Effector memory CD8-positive, alpha-beta T cell (primary cell): Measurements from ENCODE around the gene ZNF276.
"Not testable (repeated sequence)": the region's sequence is repeated elsewhere in the genome, so short reads cannot be mapped to it uniquely, and the experiment has no call there.

Experiments
- ATAC-seq: fragments of 150-1000 bp; cut with Tn5 transposase; replicated peaks from 2 replicates; pipeline ENCODE4 v1.10.0; 2021; ENCODE audit warnings: mild to moderate bottlenecking, moderate library complexity
- DNase-seq, 3 experiments: peaks; one replicate each; pipeline ENCODE4 v3.0.0; 2021
- H3K27ac Mint-ChIP-seq, 2 donors: one replicate each; pipeline ENCODE4 v1.8.0; 2022; ENCODE audit warnings: mild to moderate bottlenecking in 2 of 2, mixed read lengths in 2 of 2, moderate library complexity in 2 of 2
- H3K27me3 Mint-ChIP-seq, 2 donors: one replicate each; pipeline ENCODE4 v1.8.0; 2022; ENCODE audit warnings: mixed read lengths in 2 of 2
- H3K36me3 Mint-ChIP-seq: one replicate; pipeline ENCODE4 v1.8.0; 2022; ENCODE audit warnings: mild to moderate bottlenecking, moderate library complexity, mixed read lengths; ENCODE audit not compliant: insufficient read depth
- H3K4me1 Mint-ChIP-seq, 2 donors: one replicate each; pipeline ENCODE4 v1.8.0; 2022; ENCODE audit warnings: low read depth in 2 of 2, mixed read lengths in 2 of 2
- H3K4me3 Mint-ChIP-seq, 2 donors: one replicate each; pipeline ENCODE4 v1.8.0; 2022; ENCODE audit warnings: mild to moderate bottlenecking in 2 of 2, mixed read lengths in 2 of 2, moderate library complexity in 2 of 2
- H3K9me3 Mint-ChIP-seq, 2 donors: one replicate each; pipeline ENCODE4 v1.8.0; 2022; ENCODE audit warnings: mixed read lengths in 2 of 2
- total RNA-seq, 9 experiments: gene quantifications; one replicate each; lab custom pipeline; 2026; lab: John Stamatoyannopoulos, UW

ZNF276 gene, protein sequence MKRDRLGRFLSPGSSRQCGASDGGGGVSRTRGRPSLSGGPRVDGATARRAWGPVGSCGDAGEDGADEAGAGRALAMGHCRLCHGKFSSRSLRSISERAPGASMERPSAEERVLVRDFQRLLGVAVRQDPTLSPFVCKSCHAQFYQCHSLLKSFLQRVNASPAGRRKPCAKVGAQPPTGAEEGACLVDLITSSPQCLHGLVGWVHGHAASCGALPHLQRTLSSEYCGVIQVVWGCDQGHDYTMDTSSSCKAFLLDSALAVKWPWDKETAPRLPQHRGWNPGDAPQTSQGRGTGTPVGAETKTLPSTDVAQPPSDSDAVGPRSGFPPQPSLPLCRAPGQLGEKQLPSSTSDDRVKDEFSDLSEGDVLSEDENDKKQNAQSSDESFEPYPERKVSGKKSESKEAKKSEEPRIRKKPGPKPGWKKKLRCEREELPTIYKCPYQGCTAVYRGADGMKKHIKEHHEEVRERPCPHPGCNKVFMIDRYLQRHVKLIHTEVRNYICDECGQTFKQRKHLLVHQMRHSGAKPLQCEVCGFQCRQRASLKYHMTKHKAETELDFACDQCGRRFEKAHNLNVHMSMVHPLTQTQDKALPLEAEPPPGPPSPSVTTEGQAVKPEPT
- total RNA-seq: 75.1 to 418 (median 224) reads per million in 9 experiments

DNA sequence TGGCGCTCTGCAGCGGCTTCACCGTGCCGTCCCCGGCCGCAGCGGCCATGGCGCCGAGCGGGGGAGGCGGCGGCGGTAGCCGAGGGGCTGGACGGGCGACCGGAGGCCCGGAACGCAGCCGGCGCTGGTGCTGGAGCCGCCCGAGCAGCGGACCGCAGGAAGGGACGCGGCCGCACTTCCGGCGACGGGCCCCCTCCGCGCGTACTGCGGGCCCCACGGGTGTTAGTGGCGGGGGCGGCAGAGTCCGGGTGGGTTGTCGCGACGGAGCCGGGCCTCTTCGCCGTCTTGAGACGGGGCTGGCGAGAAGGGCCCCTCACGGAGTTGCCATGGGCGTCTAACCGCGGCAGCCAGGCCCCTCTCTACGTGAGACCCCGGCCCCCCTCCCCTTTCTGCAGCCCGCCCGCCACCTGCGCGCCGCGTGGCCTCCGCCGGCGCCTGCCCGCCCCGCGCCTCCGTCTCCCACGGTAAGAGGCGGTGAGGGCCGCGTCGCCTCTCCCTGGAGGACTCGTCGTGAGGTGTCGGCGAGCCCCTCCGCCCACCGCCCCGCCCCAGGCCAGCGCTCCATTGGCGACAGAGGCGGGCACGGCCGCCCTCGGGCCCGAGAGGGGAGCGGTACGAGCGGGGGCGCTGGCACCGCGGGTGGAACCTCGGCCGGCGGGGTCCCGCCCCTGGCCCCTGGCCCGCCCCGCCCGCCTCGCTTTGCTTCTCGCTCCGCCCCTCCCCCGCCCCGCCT is at the start of gene ZNF276, which contains the start of gene VPS9D1:
Gene ZNF276 (plus strand): TSS at position 725 of the 733 bp plus-strand sequence. CDS start 104 bp downstream, outside the sequence.
Gene VPS9D1 (minus strand): TSS at position 86 of the 733 bp plus-strand sequence. CDS start 37 bp downstream, at position 49.
- H3K36me3 Mint-ChIP-seq: peaks cover 68% of the 10 kb centered on the region
- peak; percentile 76 to 78 (median 78) for DNase-seq

DNA sequence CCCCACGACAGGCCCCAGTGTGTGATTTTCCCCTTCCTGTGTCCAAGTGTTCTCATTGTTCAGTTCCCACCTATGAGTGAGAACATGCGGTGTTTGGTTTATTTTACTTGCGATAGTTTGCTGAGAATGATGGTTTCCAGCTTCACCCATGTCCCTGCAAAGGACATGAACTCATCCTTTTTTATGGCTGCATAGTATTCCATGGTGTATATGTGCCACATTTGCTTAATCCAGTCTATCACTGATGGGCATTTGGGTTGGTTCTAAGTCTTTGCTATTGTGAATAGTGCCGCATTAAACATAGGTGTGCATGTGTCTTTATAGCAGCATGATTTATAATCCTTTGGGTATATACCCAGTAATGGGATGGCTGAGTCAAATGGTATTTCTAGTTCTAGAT is 49.8 kb upstream of the ZNF276 start:
- ATAC-seq, H3K9me3 Mint-ChIP-seq, H3K4me1 Mint-ChIP-seq, H3K36me3 Mint-ChIP-seq, H3K4me3 Mint-ChIP-seq, H3K27ac Mint-ChIP-seq, H3K27me3 Mint-ChIP-seq, DNase-seq: not testable (repeated sequence)

More for the DNA sequence above, at the start of gene ZNF276, which contains the start of gene VPS9D1:
- Mint-ChIP-seq H3K27ac (peak within 1 kb of the TSS; percentile 96 to 98), H3K4me1 (peaks cover 14 to 31% of the 10 kb centered on the region in 2 donors), H3K9me3 (no peaks in the 10 kb centered on the region), H3K4me3 (peak within 1 kb of the TSS; percentile 87 to 93), H3K27me3 (no peaks in the 10 kb centered on the region)
- ATAC-seq: peak; percentile 39

DNA sequence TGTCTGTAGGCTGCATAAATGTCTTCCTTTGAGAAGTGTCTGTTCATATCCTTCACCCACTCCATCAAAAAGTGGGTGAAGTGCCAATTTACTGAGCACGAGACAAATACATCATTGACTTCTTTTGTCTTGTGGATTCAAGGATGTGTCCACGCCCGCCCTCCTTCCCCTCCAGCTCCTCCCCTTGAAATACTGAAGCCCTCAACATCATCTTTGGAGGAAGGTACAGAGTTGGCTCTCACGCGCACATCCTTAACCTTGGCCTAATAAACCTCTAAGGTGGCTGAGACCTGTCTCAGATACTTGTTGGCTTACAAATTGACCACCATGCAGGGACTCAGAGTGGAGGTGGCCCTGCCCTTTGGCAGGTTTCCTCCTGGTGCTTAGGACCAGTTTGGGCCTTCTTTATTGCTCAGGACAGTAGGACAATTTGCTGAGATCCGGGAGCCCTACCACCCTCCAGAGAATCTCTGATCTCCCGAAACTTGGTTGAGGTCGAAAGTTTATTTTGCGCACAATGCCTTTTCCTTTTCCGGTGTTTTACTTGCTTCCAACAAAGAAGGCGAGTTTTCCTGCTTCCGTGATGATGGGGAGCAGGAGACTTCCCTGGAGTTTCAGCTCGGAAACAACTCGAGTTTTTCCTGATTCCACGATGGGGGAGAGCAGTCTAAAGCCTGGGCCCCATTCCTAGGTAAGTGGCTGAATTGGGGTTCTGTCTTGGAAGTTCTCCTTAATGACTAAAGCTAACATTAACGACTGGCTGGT is 49.0 kb upstream of the ZNF276 start:
- H3K4me1 Mint-ChIP-seq: no peaks in the 10 kb centered on the region
- H3K27me3 Mint-ChIP-seq: no peaks in the 10 kb centered on the region
- DNase-seq (no peak), ATAC-seq (no peak)
- no peaks in the 10 kb centered on the region for H3K9me3 Mint-ChIP-seq
- no peaks in the 10 kb centered on the region for H3K36me3 Mint-ChIP-seq
- no peak overlapping the region for H3K27ac Mint-ChIP-seq
- no peak overlapping the region for H3K4me3 Mint-ChIP-seq

DNA sequence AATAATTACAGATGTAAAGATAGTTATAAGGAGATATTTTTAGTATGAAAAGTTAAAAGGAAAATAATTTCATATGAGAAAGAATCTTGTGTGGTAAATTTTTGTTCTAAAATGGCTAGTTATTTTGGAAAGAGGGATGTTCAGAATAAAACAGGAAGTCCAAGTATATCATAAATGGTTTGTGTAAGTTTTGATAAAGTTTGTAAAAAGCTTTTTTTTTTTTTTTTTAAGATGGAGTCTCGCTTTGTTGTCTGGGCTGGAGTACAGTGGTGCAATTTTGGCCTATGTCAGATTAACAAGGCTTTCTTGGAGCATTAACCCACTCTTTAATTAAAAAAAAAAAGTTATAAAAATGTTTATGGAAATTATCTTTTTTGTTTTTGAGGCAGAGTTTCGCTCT is 43.1 kb upstream of the ZNF276 start:
- ATAC-seq: no peak
- H3K9me3 Mint-ChIP-seq: no peaks in the 10 kb centered on the region
- no peaks in the 10 kb centered on the region for H3K36me3 Mint-ChIP-seq
- H3K27me3 Mint-ChIP-seq: no peaks in the 10 kb centered on the region
- no peak overlapping the region for H3K27ac Mint-ChIP-seq
- H3K4me1 Mint-ChIP-seq: no peaks in the 10 kb centered on the region
- DNase-seq: no peak
- H3K4me3 Mint-ChIP-seq: no peak overlapping the region

DNA sequence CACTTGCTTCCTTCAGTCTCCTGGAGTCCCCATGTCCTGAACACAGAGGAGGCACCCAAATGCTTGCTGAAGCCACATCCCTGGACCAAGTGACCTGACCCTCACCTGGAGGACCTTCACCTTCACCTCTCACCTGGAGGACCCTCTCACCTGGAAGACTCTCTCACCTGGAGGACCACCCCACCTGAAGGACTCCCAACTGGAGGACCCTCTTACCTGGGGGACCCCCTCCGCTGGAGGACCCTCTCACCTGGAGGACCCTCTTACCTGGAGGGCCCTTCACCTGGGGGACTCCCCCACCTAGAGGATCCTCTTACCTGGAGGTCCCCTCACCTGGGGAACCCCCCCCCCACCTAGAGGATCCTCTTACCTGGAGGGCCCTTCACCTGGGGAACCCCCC is 35.4 kb upstream of the ZNF276 start:
- Mint-ChIP-seq H3K27me3 (no peaks in the 10 kb centered on the region), H3K4me1 (peaks cover 12 to 16% of the 10 kb centered on the region in 2 donors), H3K9me3 (no peaks in the 10 kb centered on the region), H3K36me3 (peaks cover 15% of the 10 kb centered on the region), H3K27ac (peak overlapping the region in 1 of 2 donors; percentile 95), H3K4me3 (peak overlapping the region; percentile 92)
- no peak for DNase-seq
- no peak for ATAC-seq

DNA sequence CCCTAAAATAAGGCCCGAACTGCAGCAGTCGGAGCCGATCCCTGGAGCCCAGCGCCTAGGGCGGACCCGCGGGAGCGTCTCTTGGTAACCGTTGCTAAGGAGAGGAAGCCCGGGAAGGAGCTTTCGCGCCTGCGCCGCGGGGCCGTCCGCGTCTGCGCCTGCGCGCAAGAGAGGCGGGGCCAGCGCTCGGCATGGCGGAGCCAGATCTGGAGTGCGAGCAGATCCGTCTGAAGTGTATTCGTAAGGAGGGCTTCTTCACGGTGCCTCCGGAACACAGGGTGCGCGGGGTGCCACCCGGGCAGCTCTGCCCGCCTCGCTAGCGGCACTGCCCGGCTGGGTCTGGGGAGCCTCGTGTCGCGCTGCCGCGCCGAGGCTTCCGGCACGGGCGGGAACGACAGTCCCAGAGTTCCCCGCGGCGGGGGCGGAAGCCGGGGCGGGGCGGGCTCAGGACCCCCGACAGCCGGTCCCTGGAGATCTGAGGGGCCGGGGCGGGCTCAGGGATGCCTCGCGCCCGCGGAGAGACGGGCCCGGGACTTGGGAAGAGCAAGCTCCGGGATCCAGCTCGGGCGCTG is 34.7 kb upstream of the ZNF276 start, which contains the start of gene CDK10:
Gene CDK10 (plus strand): TSS at position 170 of the 572 bp plus-strand sequence. CDS start 22 bp downstream, at position 192.
- Mint-ChIP-seq H3K4me1 (peaks cover 12 to 16% of the 10 kb centered on the region in 2 donors), H3K9me3 (no peaks in the 10 kb centered on the region), H3K4me3 (peak within 1 kb of the TSS; percentile 92), H3K27ac (peak within 1 kb of the TSS; percentile 88 to 95), H3K27me3 (no peaks in the 10 kb centered on the region), H3K36me3 (peaks cover 22% of the 10 kb centered on the region)
- ATAC-seq (peak; percentile 86), DNase-seq (peak; percentile 83 to 91 (median 91))

DNA sequence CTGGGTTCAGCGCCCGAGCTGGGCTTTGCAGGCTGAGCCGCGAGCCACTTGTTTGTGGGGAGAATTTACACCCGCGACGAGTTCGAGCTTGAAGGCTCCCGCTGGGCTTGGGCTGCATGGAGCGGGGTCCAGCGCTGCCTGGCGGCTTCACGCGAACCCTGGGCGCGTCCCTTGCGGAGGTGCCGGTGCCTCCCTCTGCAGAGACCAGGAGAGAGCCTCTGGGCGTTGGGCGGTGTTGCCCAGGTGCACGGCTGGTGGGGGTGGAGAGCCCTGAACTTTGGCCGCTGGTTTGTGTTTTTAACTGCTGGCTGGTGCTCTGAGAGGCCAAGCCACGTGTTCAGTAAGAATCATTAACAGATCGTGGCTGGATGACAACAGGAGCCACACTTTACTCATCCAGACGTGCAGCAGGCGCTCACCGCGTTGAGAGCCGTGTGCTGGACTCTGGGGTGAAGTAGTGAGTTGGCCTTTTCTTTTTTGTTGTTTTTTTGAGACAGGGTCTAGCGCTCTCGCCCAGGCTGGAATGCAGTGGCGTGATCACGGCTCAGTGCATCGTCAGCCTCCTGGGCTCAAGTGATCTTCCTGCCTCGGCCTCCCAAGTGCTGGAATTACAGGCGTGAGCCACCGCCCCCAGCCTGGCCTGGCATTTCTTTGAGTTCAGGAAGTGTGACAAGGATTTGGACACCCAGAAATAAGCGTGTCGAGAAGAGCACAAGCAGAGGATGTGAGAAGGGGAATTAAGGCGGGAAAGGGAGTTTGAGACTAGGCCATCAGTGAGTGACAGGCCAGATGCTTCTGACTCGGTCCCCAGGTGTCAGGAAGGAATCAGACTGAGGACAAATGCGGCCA is 34.0 kb upstream of the ZNF276 start:
- Mint-ChIP-seq H3K9me3 (no peaks in the 10 kb centered on the region), H3K27me3 (no peaks in the 10 kb centered on the region), H3K4me1 (peaks cover 12 to 16% of the 10 kb centered on the region in 2 donors), H3K27ac (peak overlapping the region; percentile 88 to 95), H3K36me3 (peaks cover 26% of the 10 kb centered on the region), H3K4me3 (peak overlapping the region; percentile 92)
- ATAC-seq: peak; percentile 53
- DNase-seq: no peak

DNA sequence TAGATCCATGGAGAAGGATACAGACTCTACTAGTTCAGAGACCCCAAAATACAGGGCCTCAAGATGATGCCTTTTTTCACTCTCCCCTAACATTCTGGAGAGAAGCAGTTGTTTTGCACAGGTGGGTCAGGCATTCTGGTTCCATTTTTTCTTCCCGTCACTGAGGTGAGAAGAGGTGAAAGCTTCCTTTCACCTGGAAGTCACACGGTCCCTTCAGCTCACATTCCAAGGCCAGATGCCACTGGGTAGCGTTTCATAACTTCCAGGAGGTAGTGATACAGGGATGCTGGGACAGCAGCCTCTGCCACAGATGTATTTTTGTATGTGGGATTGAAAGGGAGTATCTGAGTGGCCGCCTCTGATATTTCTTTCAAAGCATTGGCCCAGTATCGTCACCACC is 32.9 kb upstream of the ZNF276 start:
- no peaks in the 10 kb centered on the region for H3K9me3 Mint-ChIP-seq
- DNase-seq (no peak), ATAC-seq (no peak)
- peaks cover 12 to 16% of the 10 kb centered on the region in 2 donors for H3K4me1 Mint-ChIP-seq
- peak overlapping the region; percentile 92 for H3K4me3 Mint-ChIP-seq
- no peak overlapping the region for H3K27ac Mint-ChIP-seq
- H3K27me3 Mint-ChIP-seq: no peaks in the 10 kb centered on the region
- peaks cover 36% of the 10 kb centered on the region for H3K36me3 Mint-ChIP-seq

DNA sequence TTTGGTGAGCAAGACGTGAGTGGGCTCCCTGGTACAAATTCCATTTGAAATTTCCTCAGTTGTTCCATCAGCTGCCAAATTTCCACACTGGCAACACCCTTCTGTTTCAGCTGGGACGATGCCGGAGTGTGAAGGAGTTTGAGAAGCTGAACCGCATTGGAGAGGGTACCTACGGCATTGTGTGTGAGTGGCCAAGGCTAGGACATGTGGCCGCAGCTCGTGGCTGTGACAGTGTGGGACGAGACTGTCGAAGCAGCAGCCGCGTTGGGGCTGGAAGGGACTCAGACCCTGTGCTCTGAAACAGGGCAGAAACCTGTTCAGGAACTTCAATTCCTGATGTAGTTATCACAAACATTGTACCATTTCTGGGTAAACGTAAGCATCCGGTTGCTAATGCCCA is 32.2 kb upstream of the ZNF276 start:
- peaks cover 44% of the 10 kb centered on the region for H3K36me3 Mint-ChIP-seq
- H3K4me3 Mint-ChIP-seq: no peak overlapping the region
- no peak overlapping the region for H3K27ac Mint-ChIP-seq
- ATAC-seq (no peak), DNase-seq (no peak)
- no peaks in the 10 kb centered on the region for H3K27me3 Mint-ChIP-seq
- H3K9me3 Mint-ChIP-seq: no peaks in the 10 kb centered on the region
- H3K4me1 Mint-ChIP-seq: peaks cover 12 to 16% of the 10 kb centered on the region in 2 donors

DNA sequence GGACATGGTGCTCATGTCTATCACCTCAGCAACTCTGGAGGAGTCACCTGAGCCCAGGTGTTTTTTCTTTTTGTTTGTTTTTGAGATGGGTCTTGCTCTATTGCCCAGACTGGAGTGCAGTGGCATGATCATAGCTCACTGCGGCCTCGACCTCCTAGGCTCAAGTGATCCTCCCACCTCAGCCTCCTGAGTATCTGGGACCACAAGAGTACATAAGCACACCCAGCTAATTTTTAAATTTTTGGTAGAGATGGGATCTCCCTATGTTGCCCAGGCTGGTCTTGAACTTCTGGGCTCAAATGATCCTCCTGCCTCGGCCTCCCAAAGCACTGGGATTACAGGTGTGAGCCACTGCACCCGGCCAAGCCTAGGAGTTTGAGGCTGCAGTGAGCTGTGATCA is 31.7 kb upstream of the ZNF276 start:
- not testable (repeated sequence) for H3K27me3 Mint-ChIP-seq, H3K4me3 Mint-ChIP-seq, H3K27ac Mint-ChIP-seq, H3K9me3 Mint-ChIP-seq, ATAC-seq, DNase-seq
- Mint-ChIP-seq H3K36me3 (peaks cover 44% of the 10 kb centered on the region), H3K4me1 (peaks cover 12 to 16% of the 10 kb centered on the region in 2 donors)

DNA sequence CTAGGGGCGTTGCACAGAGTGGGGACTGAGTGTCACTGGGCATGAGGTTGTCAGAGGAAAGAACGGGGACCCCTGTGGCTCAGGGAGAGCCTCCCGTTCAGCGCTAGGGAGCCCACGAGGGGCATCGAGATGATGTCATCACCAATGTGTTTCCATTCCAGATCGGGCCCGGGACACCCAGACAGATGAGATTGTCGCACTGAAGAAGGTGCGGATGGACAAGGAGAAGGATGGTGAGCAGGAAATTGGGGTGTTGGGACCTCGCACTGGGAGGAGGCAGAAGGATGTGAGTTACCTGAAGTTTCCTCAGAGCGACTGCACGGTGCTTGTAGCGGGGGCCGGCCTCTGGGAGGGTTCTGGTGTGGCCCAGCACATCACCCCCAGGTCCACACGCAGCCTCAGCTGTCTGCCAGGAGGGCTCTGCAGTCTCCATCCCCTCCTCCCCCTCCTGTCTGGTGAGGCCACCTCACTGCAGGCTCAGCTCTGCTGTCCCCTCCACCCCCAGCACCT is 30.9 kb upstream of the ZNF276 start:
- H3K4me3 Mint-ChIP-seq: no peak overlapping the region
- H3K36me3 Mint-ChIP-seq: peaks cover 51% of the 10 kb centered on the region

More for the DNA sequence above, 30.9 kb upstream of the ZNF276 start:
- Mint-ChIP-seq H3K4me1 (peaks cover 12 to 22% of the 10 kb centered on the region in 2 donors), H3K27me3 (no peaks in the 10 kb centered on the region), H3K9me3 (no peaks in the 10 kb centered on the region), H3K27ac (peak overlapping the region in 1 of 2 donors; percentile 18)
- DNase-seq (no peak), ATAC-seq (no peak)
